Superior temporal gyrus (tissue), 1 donor: Measurements from ENCODE around the gene PARD3.

Experiments used
- DNase-seq: peaks from one replicate; pipeline ENCODE4 v3.0.0-alpha.2; 2016; ENCODE audit errors: extremely low spot score

The PARD3 gene

DNA sequence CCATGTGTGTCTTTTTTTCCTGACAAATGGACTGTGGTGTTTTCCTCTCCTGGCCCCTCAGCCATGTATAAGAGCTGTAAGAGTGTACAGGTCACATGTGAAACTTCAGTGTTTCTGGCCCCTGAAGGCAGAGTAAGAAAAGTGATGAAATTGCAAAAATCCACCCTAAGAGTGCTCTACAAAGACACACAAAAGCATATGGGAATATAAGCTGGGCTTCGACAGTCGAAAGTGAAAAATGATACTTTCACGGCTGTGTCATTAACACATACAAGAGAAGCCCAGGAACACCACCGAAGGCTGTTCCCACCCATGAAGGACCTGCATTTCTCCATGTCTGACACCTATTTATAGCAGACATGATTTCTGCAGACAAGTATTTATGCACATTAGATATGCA lies 192.2 kb downstream of the PARD3 start:
- no peak for DNase-seq

DNA sequence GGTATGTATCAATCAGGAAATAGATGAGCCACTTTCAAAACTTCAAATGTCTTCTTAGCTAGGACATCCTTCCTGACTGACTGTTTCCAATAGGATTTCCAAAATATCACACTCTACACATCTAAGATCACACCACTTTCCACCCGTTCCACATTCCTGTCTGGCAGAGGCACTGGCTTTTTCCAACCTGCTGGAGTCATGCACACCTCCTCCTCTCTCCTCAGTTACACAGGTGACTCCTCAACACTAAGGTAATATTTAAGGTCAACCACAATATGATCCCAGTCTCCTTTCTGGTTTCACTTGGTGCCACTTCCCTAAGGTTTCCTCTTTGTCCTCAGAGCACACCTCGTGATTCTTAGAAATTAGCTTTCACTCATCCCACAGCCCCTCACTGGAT lies 196.5 kb downstream of the PARD3 start:
- DNase-seq, result no peak

DNA sequence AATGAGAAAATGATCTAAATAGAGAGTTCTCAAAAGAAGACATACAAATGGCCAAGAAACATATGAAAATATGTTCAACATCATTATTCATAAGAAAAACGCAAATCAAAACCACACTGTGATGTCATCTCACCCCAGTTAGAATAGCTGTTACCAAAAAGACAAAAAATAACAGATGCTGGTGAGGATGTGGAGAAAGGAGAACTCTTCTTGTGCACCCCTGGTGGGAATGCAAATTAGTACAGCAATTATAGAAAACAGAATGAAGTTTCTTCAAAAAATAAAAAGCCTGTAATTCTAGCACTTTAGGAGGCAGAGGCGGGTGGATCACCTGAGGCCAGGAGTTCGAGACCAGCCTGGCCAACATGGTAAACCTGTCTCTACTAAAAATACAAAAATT lies 199.3 kb downstream of the PARD3 start:
- no peak for DNase-seq

DNA sequence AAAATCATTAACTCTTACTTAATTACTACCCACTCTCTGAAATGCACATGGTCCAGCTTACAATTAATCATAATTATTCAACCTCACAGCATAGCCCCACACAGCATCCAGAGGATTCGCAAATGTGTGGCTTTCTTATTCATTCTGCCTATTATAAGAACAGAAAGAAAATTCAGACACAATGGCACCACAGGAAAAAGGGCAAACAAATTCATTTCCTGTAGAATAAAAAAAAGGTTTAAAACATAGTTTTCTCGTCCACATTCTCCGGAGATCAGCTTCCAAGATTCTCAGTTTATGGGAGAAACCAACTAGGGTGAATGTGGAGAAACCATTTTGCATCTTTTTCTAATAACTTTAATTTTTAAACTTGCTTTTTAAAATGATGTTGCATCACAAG lies 201.6 kb downstream of the PARD3 start:
- DNase-seq, result no peak

DNA sequence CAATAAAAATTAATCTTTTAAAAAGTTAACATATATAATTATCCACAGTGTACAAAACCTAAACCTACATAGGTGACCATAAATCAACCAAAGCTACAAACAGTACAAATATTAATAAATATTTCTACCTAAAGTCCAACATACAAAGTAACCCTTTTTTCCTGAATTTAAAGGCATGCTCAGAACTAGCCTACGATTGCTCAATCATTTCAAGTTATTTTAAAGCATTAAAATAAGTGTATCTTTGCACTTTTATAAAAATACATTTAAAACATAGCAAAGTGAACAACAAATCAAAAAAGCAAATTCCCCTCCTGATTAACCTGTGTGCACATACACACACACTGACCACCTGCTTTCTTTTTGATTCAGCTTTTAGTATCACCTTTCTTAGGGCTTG lies 202.2 kb downstream of the PARD3 start:
- no peak for DNase-seq

DNA sequence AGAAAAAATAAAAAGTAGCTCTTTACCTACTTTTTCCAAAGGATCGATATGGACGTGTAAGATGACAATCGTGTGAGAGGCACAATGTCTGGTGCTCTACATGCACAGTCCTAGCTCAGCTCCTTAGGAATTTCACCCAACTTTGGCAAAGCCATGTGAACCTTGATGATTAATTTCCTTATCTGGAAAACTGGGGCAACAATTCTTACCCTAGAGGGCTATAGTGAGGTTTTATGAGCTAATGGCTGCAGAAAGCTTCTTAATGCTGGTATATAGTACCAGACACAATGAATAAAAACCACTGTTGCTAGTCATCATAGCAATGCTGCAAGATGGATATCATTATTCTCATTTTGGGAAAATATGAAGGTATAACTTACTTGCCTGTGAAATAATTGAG lies 202.7 kb downstream of the PARD3 start:
- DNase-seq, result no peak

DNA sequence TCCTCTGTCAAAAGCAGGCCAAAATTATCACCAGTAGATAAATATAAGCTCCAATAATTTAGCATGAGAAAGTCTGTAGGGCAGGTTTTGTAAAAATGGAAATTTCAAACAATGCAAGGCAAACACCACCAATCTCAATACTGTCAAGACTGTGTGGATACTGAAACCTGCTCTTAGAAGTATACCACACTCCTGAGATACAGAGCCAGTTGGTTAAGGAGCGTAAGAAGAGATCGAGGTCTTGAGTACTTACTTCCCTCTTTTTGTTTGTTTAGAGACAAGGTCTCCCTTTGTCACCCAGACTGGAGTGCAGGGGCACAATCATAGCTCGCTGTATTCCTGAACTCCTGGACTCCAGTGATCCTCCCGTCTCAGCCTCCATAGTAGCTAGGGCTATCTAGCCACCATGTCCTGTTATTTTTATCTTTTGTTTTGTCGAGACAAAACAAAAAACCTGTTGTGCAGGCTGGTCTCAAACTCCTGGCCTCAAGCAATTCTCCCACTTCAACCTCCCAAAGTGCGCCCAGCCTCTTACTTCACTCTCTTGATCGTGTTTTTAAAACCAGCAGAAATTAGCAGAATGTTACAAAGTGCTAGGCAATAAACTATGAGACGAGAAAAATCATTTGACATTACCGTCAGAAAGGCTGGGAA lies 205.7 kb downstream of the PARD3 start:
- DNase-seq, result no peak

DNA sequence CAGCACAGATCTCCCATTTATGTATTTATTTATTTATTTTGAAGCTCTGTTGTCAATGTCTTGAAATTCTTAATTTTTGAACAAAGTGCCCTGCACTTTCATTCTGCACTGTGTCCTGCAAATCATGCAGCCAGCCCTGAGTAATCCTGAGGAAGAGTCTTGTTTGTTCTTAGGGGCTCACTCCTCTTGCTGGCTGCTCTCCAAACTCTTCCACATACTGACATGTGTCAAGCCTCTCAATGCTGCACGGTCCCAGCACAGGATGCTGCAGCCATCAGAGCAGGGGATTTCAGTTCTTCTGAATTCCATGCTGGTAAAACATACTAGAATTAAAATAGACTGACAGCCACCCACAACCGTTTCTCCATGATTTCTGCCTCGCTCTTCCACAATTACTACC lies 207.2 kb downstream of the PARD3 start:
- DNase-seq, result no peak

DNA sequence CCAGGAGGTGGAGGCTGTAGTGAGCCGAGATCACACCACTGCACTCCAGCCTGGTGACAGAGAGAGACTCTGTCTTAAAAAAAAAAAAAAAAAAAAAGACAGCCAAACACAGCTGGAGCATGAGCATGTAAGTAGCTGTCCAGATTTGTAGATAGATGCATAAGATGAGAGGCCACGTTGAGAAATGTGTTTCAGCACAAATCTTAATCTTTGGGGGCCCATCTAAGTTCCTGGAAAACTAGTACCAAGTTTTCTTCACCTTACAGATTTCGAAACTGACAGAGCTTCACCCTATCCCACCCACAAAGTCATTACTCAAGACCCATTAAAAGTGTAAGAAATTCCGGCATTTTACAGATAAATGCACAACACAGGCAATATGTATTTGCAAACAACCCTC lies 208.2 kb downstream of the PARD3 start:
- DNase-seq, result no peak

DNA sequence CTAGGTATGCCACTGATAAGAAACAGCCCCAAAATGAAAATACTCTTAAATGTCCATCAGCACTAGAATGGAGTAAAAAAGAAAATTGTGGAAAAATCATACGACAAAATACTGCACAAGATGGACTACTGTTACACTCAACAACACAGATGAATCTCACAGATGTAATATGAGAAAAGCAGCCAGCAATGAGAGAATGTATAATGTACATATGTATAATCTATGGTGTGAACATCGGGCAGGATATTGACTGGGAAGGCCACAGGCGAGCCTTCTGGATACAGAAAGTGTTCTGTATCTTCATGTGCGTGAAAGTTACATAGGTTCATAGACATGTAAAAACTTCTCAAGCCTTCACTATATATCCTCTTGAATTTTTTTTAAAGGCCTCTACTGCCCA lies 212.6 kb downstream of the PARD3 start:
- DNase-seq, result no peak

DNA sequence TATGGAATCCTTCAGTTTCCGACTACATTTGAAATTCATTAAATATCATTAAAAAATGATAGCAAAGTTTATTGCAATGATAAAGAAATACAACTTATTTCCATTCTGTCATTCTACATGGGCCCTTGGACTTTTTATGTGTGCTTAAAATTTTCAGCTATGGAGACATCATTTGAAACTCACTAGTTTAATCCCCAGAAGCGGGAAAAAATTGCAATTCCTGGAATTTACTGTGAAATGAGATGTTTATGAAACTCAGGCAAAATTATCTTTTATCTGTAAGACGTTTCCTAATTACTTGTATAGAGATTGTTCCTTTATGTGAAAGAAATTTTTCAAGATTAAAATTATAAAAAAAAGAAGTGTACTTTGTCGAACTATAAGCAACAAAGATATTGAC lies 213.4 kb downstream of the PARD3 start:
- no peak for DNase-seq

DNA sequence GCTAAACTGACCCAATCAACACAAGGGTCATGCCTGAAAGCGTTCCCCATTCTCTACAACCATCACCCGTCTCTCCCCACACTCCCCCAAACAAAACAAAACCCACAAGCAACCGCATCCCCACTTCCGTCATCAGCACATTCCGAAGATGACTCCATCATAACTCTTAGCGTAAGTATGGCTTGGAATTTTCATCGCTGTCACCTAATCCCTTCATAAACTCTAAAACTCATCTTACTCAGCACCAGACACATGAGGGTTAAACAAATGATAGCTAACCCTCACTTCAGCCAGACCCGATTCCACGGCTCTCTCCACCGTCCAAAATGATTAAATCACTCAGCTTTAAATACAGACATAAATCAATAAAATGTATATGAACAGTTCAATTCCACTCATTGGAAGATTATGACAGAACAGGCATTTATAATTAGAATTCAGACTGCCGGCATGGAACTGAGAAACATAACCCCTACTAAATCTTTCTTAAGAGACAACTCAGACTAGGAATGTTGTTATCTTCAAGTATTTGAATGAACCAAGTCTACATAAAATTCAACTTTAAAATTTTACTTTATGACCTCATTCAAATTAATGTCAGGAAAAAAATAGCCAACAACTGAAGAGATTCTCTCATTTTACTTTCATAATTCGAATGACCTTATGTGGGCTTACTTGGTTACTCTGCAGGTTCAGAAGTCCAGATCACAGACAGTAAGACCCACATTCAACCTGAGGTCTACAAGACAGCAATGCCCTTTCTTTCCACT lies 215.9 kb downstream of the PARD3 start:
- no peak for DNase-seq

DNA sequence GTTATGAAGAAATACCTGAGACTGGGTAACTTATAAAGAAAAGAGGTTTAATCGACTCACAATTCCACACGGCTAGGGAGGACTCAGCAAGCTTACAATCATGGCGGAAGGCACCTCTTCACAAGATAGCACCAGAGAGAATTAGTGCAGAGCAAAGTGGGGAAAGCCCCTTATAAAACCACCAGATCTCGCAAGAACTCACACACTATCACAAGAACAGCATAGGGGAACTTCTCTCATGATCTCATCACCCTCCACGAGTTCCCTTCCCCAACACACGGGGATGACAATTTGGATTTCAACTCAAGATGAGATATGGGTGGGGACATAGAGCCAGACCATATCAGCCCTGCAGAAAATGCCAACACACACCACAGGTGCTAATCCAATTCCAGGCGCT lies 218.7 kb downstream of the PARD3 start:
- DNase-seq, result no peak

DNA sequence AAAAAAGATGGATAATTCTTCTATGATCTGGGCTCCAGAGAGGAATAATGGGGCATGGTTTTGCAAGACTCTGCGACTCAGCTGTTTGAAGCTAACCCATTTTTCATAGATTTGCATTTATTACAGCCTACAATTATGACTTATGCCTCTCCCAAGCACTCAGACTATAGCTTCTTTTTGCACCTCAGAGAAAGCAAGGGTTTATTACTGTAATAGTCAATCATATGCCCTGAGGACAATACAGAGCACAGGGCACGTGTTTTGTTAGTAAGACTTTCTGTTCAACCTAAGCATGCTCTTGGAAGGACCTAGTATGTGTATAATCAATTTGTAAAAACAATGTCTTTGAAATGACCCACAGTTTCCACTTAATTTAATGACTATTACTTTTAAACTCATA lies 221.2 kb downstream of the PARD3 start:
- DNase-seq, result no peak

DNA sequence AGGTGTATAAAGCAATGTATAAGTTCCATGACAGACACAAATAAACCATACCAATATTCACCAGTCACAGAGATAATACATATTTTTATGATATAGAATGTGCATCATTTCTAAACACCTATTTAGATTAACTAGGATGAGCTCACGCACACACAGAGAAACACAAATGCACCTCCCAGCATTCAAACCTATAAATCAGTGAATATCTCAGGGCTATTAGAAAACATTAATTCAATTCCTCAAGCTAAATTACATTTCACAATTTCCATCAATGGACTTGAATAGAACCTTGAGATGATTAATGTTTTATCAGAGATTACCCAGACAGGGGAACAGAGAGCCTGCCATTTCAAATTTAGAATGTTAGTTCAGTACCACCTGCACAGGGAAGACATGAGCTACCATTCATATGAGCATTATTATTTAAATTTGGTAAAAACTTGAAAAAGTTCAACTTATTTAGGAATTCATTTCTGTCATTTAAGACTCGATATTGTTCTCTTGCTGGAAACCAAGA lies 221.7 kb downstream of the PARD3 start:
- DNase-seq, result no peak

DNA sequence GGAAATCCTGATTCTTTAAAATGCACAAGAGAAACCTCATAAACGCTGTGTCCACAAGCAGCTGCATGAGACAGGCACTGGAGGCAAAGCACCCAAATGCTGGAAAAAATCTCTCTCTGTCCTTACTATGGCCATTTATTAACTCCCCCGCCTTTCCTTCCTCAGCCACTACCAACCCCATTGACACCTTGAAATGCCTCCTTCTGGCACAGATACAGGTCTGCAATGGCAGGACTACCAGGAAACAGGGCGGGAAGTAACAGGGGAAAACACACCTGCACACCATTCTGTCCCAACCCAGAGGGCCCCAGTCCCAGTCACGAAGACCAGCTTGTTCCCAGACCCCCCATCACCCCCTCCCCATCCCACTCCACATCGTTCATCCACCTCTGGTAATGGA lies 224.3 kb downstream of the PARD3 start:
- DNase-seq, result no peak

DNA sequence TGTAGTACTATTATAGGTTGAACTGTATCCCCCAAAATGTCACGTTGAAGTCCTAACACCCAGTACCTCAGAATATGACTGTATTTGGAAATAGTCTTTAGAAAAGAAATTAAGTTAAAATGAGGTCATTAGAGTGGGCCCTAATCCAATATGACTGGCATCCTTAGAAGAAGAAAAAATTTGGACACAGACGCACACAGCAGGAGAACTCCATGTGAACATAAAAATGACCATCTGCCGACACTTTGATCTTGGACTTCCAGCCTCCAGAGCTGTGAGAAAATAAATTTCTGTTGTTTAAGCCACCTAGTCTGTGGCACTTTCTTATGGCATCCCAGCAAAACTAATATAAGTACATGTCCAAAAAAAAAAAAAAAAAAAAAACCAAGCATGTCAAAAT lies 225.8 kb downstream of the PARD3 start:
- no peak for DNase-seq

DNA sequence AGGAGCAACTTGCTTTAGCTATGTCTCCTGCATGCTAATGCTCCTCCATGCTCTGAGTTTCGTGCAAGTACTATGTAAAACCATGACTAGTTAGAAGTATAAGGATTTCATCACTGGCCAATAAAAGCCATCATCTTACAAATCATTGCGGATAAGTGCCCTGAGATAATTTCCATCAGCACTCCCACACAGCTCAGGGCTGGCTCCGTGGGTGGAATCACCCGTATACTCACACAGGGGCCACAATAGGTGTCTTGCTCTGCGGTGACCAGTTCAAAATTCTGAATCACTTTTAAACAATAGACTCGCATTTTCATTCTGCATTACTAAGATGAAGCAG lies 227.4 kb downstream of the PARD3 start:
- DNase-seq, result no peak

DNA sequence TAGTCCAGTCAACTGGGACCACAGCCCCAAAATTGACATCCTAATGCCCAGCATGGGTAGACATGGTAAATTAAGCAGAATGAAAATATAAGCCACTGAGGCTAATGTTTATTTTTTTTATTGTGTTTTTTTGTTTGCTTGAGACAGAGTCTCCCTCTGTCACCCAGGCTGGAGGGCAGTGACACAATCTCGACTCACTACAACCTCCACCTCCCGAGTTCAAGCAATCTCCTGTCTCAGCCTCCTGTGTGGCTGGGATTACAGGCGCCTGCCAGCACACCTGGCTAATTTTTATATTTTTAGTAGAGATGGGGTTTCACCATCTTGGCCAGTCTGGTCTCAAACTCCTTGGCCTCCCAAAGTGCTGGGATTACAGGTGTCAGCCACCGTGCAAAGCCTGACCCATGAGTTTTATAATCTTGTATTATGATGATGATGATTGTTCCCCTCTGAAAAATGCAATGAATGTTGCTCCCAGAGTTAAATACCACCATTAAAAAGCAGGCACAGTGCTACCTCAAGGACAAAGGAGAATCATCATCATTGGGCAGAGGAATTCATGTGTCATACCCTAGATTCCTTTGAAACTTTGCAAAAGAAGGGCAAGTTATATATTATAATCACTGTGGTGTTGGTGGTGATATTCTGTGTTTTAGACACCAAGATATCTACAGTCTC lies 228.0 kb downstream of the PARD3 start:
- no peak for DNase-seq

DNA sequence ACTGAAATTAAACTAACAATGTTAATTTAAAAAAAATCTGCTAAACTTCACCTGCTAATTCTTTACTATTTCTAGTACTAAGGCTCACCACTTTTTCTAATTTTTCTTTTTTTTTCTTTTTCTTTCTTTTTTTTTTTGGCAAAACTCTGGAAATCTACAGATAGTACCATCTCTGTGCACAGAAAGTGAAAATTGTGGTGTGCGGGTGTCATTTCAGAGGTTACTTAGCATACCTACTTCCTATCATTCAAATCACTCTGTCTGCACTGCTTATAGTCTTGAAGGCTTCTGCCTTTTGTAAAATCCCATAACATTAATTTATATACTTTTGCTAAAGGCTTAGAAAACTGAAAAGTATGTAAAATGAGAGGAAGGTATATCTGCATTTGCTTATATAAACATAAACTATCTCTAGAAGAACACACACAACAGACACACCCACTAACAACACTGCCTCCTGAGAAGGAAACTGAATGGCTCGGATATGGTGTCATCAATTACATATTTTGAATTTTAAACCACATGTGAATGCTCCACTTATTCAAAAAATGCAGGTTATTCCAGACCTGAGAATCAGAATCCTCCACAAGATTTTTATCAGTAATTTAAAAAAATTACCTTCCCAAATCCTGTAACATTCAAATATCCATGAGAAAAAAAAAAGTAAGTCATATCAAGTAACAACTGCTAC lies 229.5 kb downstream of the PARD3 start:
- no peak for DNase-seq

DNA sequence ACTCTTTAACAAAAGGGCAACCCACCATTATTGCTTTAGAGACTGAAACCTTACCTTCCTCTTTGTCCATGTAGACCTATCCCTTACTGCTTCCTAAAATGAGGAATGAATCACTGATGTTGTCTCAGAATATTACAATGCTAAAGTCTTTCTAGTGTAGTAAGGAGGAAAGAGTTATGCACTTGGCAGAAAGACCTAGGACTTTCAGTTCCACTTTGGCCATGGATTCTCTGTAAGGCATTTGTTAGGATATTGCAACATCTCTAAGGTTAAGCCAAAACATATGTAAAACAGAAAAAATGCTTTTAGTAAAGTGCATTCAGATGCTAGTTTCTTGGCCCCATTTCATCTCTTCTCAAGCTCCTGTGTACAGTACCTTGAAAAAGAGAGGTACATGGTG lies 230.9 kb downstream of the PARD3 start:
- DNase-seq, result no peak

DNA sequence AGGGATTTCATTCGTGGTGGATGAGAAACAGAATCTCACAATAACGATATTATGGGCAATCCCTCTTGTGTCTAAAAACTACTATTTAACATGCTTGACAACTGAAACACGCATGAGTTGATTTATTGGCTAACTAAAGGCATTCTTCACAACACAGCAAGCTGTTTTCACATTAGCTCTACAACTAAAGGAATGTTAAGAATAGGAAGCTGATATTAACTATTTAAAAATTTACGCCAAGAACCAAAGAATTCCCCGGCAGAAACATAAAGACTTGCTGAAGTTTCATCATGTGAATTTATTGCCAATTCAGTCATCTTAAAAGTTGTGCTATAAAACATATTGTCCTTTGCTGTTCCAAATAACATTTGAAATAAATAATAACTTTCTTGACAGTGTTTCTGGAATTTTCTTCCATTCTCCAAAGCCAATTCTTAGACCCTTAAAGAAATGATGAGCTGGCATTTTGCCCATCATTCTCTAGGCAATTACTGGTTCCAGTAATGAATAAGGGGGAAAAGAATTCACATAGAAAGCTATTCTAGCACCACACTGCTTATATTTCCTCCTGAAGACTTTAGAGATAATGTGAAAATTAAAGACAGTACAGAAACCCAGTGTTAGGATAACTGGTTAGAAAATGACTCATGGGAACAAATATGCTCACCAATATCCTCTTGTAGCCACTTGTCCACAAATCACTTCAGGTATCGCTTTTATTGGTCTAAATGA lies 233.1 kb downstream of the PARD3 start:
- DNase-seq, result no peak
